SK-N-MC (cell line): Measurements from ENCODE around the gene TERT.

Experiments
- EZH2 ChIP-seq: fragments of 200-600 bp; sonication (generic); IDR thresholded peaks from one replicate; pipeline ENCODE4 v1.6.1; 2017; ENCODE audit warnings: antibody characterized with exemption
- FOXP2 ChIP-seq: optimal IDR thresholded peaks from 2 replicates; pipeline ENCODE3; 2011; ENCODE audit warnings: mild to moderate bottlenecking, moderate library complexity; ENCODE audit not compliant: insufficient read depth; ENCODE audit errors: extremely low read length, control extremely low read depth
- POLR2AphosphoS5 ChIP-seq: IDR thresholded peaks from 2 replicates; pipeline ENCODE4 v1.6.1; 2012; ENCODE audit warnings: mild to moderate bottlenecking, low read depth, low read length, borderline replicate concordance

- TF ChIP-seq POLR2AphosphoS5: no peak
- no peak for TF ChIP-seq EZH2
- TF ChIP-seq FOXP2: no peak
Measured at GRCh38 chr5:1249366-1250280, 45.2 kb downstream of the TERT start.
